Astrocyte of the spinal cord (primary cell): ENCODE measurements around the gene ELF4.

Experiments used
- DNase-seq: peaks from one replicate; pipeline ENCODE4 v3.0.0; 2011; ENCODE audit warnings: low read depth, low spot score
- H3K4me3 ChIP-seq: 2 replicates; pipeline ENCODE4 v1.5.1; 2011; ENCODE audit warnings: low read depth, mild to moderate bottlenecking, low read length, moderate library complexity
- CTCF ChIP-seq: IDR thresholded peaks from 2 replicates; pipeline ENCODE4 v1.5.1; 2012; ENCODE audit warnings: low read depth, mild to moderate bottlenecking, low read length, inconsistent platforms
- in situ Hi-C: cut with HindIII; loops from 2 replicates; pipeline ENCODE4 v1.10.0; 2017; ENCODE audit warnings: low sequenced_read_pairs

Gene ELF4

GRCh38 chrX:130144509-130144908 lies 34.2 kb upstream of the ELF4 start:
- no peak for TF ChIP-seq CTCF
- in situ Hi-C loops, result no loop called here
- no peak for DNase-seq
- H3K4me3 ChIP-seq, result no peak overlapping the region

- no peak for DNase-seq
- in situ Hi-C loops, result no loop called here
- TF ChIP-seq CTCF, result no peak
- H3K4me3 ChIP-seq, result no peak overlapping the region
Observed at GRCh38 chrX:130139474-130140201, 29.3 kb upstream of the ELF4 start.

GRCh38 chrX:130136961-130137360 lies 26.7 kb upstream of the ELF4 start:
- in situ Hi-C loops, result no loop called here
- DNase-seq, result no peak
- no peak overlapping the region for H3K4me3 ChIP-seq
- TF ChIP-seq CTCF, result no peak

- no peak for DNase-seq
- in situ Hi-C loops, result no loop called here
- H3K4me3 ChIP-seq, result no peak overlapping the region
- no peak for TF ChIP-seq CTCF
Observed at GRCh38 chrX:130136496-130136895, 26.2 kb upstream of the ELF4 start.

- TF ChIP-seq CTCF, result no peak
- no peak for DNase-seq
- no peak overlapping the region for H3K4me3 ChIP-seq
- in situ Hi-C loops, result no loop called here
Observed at GRCh38 chrX:130130990-130131389, 20.7 kb upstream of the ELF4 start.

GRCh38 chrX:130125091-130125874 lies 15.0 kb upstream of the ELF4 start:
- in situ Hi-C loops, result no loop called here
- no peak for TF ChIP-seq CTCF
- DNase-seq, result no peak
- no peak overlapping the region for H3K4me3 ChIP-seq
